PFSK-1 (cell line): ENCODE data around the gene NNAT.

Experiments used
- POLR2AphosphoS5 ChIP-seq: IDR thresholded peaks from 2 replicates; pipeline ENCODE4 v1.6.1; 2012; ENCODE audit warnings: low read depth, mild to moderate bottlenecking, control low read depth, low read length, moderate library complexity
- SIN3A ChIP-seq: IDR thresholded peaks from 2 replicates; pipeline ENCODE4 v1.6.1; 2012; ENCODE audit warnings: mild to moderate bottlenecking, low read length, moderate library complexity, borderline replicate concordance; ENCODE audit not compliant: insufficient read depth
- TF ChIP-seq, protein P1 (sequence below), 2 experiments: IDR thresholded peaks; 2 replicates each; pipeline versions ENCODE4 v1.6.1 to v1.8.0; 2011 to 2012; ENCODE audit warnings: low read depth in 2 of 2, low read length in 2 of 2, control low read depth in 1 of 2, inconsistent platforms in 1 of 2, mild to moderate bottlenecking in 1 of 2, moderate library complexity in 1 of 2; ENCODE audit not compliant: insufficient read depth in 1 of 2

DNA sequence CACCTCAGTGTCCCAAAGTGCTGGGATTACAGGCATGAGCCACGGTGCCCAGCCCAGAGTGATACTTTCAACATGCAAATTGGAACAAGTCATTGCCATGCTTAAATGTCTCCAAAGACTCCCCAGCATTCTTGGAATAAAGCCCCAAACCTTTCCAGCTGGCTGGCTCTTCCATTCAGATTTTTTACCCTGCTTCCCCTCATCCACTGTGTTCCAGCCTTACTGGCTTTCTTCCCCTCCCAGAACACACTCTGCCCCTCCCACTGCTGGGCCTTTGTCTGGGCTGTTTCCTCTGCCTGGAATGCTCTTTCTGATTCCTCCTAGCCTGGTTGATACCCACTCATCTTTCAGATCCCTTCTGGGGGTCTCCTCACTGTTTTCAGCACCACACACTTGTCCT is 40.1 kb upstream of the NNAT start:
- TF ChIP-seq, protein P1, sequence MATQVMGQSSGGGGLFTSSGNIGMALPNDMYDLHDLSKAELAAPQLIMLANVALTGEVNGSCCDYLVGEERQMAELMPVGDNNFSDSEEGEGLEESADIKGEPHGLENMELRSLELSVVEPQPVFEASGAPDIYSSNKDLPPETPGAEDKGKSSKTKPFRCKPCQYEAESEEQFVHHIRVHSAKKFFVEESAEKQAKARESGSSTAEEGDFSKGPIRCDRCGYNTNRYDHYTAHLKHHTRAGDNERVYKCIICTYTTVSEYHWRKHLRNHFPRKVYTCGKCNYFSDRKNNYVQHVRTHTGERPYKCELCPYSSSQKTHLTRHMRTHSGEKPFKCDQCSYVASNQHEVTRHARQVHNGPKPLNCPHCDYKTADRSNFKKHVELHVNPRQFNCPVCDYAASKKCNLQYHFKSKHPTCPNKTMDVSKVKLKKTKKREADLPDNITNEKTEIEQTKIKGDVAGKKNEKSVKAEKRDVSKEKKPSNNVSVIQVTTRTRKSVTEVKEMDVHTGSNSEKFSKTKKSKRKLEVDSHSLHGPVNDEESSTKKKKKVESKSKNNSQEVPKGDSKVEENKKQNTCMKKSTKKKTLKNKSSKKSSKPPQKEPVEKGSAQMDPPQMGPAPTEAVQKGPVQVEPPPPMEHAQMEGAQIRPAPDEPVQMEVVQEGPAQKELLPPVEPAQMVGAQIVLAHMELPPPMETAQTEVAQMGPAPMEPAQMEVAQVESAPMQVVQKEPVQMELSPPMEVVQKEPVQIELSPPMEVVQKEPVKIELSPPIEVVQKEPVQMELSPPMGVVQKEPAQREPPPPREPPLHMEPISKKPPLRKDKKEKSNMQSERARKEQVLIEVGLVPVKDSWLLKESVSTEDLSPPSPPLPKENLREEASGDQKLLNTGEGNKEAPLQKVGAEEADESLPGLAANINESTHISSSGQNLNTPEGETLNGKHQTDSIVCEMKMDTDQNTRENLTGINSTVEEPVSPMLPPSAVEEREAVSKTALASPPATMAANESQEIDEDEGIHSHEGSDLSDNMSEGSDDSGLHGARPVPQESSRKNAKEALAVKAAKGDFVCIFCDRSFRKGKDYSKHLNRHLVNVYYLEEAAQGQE (IDR thresholded peaks at IDR 0.05; ENCODE audit: insufficient read depth in 1 of 2, low read depth in 2 of 2, low read length in 2 of 2) = no peak
- TF ChIP-seq SIN3A (no peak), POLR2AphosphoS5 (no peak)
